Activated CD8-positive, alpha-beta memory T cell treated with anti-CD3 and anti-CD28 coated beads for 4 hours (primary cell): ENCODE results near the gene TM9SF1.

Source experiments
- DNase-seq, 2 donors: peaks; one replicate each; pipeline ENCODE4 v3.0.0-alpha.2; 2020; ENCODE audit warnings: low read depth in 2 of 2

TM9SF1 gene

GRCh38 chr14:24195186-24196070, at the start of gene TM9SF1:
TM9SF1 (minus strand) TSS chr14:24195441; CDS start chr14:24195019, 422 bp downstream.
- DNase-seq, result peak; percentile 72 to 74

GRCh38 chr14:24243336-24243836, 48.1 kb upstream of the TM9SF1 start:
- no peak for DNase-seq

- DNase-seq, result peak; percentile 85 to 90
These were observed 46.7 kb upstream of the TM9SF1 start for GRCh38 chr14:24241829-24242443.

- DNase-seq, result no peak
These were observed 45.1 kb upstream of the TM9SF1 start for GRCh38 chr14:24240110-24240918.

- no peak for DNase-seq
These were observed 43.3 kb upstream of the TM9SF1 start for GRCh38 chr14:24238527-24239037.

GRCh38 chr14:24238123-24238522, 42.9 kb upstream of the TM9SF1 start:
- DNase-seq, result peak in 1 of 2 donors; percentile 19

GRCh38 chr14:24237463-24237955, 42.3 kb upstream of the TM9SF1 start:
- no peak for DNase-seq

- DNase-seq, result no peak
These were observed 41.6 kb upstream of the TM9SF1 start for GRCh38 chr14:24236689-24237462.

- DNase-seq, result no peak
These were observed 40.8 kb upstream of the TM9SF1 start for GRCh38 chr14:24235804-24236688.

- DNase-seq, result no peak
These were observed 39.1 kb upstream of the TM9SF1 start for GRCh38 chr14:24234095-24235005.

- no peak for DNase-seq
These were observed 38.3 kb upstream of the TM9SF1 start for GRCh38 chr14:24233538-24233866.

GRCh38 chr14:24232645-24233537, 37.6 kb upstream of the TM9SF1 start, which contains the start of gene GMPR2:
GMPR2 (plus strand) TSS chr14:24232929; CDS start chr14:24233254, 325 bp downstream.
- DNase-seq, result peak in 1 of 2 donors; percentile 26

- peak; percentile 66 to 83 for DNase-seq
These were observed 36.9 kb upstream of the TM9SF1 start, which contains the start of gene NEDD8 for GRCh38 chr14:24232121-24232644. NEDD8 (minus strand) TSS chr14:24232367; CDS start chr14:24232267, 100 bp downstream.

GRCh38 chr14:24231263-24232120, 36.3 kb upstream of the TM9SF1 start:
- no peak for DNase-seq

GRCh38 chr14:24228902-24229301, 33.7 kb upstream of the TM9SF1 start:
- DNase-seq, result no peak

GRCh38 chr14:24226473-24226872, 31.2 kb upstream of the TM9SF1 start:
- no peak for DNase-seq
